ENCODE measurements around the gene HBG1. TPM values are rescaled to one million over a fixed set of nuclear protein-coding genes. Genes with fewer than 3 reads are reported as not detected.

HBG1 gene
- total RNA-seq, 1 donor from 2014 or later = not detected

- no peaks in the 10 kb centered on the region for H3K27me3 Mint-ChIP-seq
- no peaks in the 10 kb centered on the region for H3K4me1 Mint-ChIP-seq (ENCODE audit: unreplicated experiment)
- H3K9me3 Mint-ChIP-seq = no peaks in the 10 kb centered on the region
- H3K36me3 Mint-ChIP-seq = no peaks in the 10 kb centered on the region
- no peak overlapping the region for H3K27ac Mint-ChIP-seq
- H3K4me3 Mint-ChIP-seq = no peak overlapping the region
- TF ChIP-seq CTCF (conservative IDR thresholded peaks at IDR 0.05) = no peak
- DNase-seq (ENCODE audit: extremely low spot score, unreplicated experiment) = no peak
These were observed 25.9 kb upstream of the HBG1 start for GRCh38 chr11:5275369-5276110.

DNA sequence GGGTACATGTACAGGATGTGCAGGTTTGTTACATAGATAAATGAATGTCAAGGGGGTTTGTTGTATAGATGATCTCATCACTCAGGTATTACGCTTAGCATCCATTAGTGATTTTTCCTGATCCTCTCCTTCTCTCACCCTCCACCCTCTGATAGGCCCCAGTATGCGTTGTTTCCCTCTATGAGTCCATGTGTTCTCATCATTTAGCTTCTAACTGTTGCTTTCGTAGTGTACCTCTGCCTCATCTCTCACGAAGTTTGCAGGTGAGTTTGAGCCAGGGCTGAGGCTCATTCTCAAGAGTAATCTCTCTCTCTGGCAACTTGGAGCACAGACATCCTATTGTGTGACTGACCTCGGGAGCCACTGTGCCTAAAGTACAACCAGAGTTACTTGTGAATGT is 24.7 kb upstream of the HBG1 start:
- no peak for DNase-seq (ENCODE audit: extremely low spot score, unreplicated experiment)
- Mint-ChIP-seq H3K9me3 (no peaks in the 10 kb centered on the region), H3K36me3 (no peaks in the 10 kb centered on the region), H3K27ac (no peak overlapping the region), H3K27me3 (no peaks in the 10 kb centered on the region), H3K4me1 (ENCODE audit: unreplicated experiment) (no peaks in the 10 kb centered on the region), H3K4me3 (no peak overlapping the region)
- no peak for TF ChIP-seq CTCF (conservative IDR thresholded peaks at IDR 0.05)

GRCh38 chr11:5272395-5273017 is 22.8 kb upstream of the HBG1 start:
- no peaks in the 10 kb centered on the region for H3K27me3 Mint-ChIP-seq
- no peak for DNase-seq (ENCODE audit: extremely low spot score, unreplicated experiment)
- no peak overlapping the region for H3K27ac Mint-ChIP-seq
- H3K4me3 Mint-ChIP-seq = no peak overlapping the region
- no peaks in the 10 kb centered on the region for H3K9me3 Mint-ChIP-seq
- TF ChIP-seq CTCF (conservative IDR thresholded peaks at IDR 0.05) = no peak
- H3K36me3 Mint-ChIP-seq = no peaks in the 10 kb centered on the region
- H3K4me1 Mint-ChIP-seq (ENCODE audit: unreplicated experiment) = no peaks in the 10 kb centered on the region

- Mint-ChIP-seq H3K4me1 (ENCODE audit: unreplicated experiment) (no peaks in the 10 kb centered on the region), H3K27ac (no peak within 1 kb of the TSS), H3K36me3 (no peaks in the 10 kb centered on the region), H3K9me3 (no peaks in the 10 kb centered on the region), H3K4me3 (no peak within 1 kb of the TSS), H3K27me3 (peaks cover 4% of the 10 kb centered on the region)
- TF ChIP-seq CTCF (conservative IDR thresholded peaks at IDR 0.05) = no peak
- no peak for DNase-seq (ENCODE audit: extremely low spot score, unreplicated experiment)
These were observed 20.1 kb upstream of the HBG1 start, which contains the start of gene HBE1 for GRCh38 chr11:5269715-5270147. TSS of gene HBE1 (minus strand) at chr11:5269945. CDS start at chr11:5269890, 55 bp downstream.

- no peak overlapping the region for H3K4me3 Mint-ChIP-seq
- peaks cover 4% of the 10 kb centered on the region for H3K27me3 Mint-ChIP-seq
- no peaks in the 10 kb centered on the region for H3K9me3 Mint-ChIP-seq
- DNase-seq (ENCODE audit: extremely low spot score, unreplicated experiment) = no peak
- H3K36me3 Mint-ChIP-seq = no peaks in the 10 kb centered on the region
- no peaks in the 10 kb centered on the region for H3K4me1 Mint-ChIP-seq (ENCODE audit: unreplicated experiment)
- no peak for TF ChIP-seq CTCF (conservative IDR thresholded peaks at IDR 0.05)
- H3K27ac Mint-ChIP-seq = no peak overlapping the region
These were observed 17.4 kb upstream of the HBG1 start for GRCh38 chr11:5267033-5267563.

Measured in type B pancreatic cell (in vitro differentiated cells).